Adrenal gland (tissue), 12 donors: ENCODE results near the gene SLC43A2. TPM values are rescaled to one million over a fixed set of nuclear protein-coding genes. Genes with fewer than 3 reads are reported as not detected.
A peak's percentile ranks its signal among the peaks of the same experiment; 100 is the strongest.

Experiments
- DNase-seq, 7 donors: peaks; one replicate each; pipeline ENCODE4 v3.0.0-alpha.2; 2019 to 2020
- H3K27ac ChIP-seq, 5 donors: fragments of 200-600 bp; sonication (generic) in 4 of 5; 1 replicate in 3 of 5; 2 replicates in 2 of 5; pipeline versions ENCODE4 v1.5.1 to v1.8.0; 2016 to 2020; ENCODE audit warnings: mild to moderate bottlenecking in 1 of 5
- H3K27me3 ChIP-seq: fragments of 200-600 bp; 2 replicates; pipeline ENCODE4 v1.8.0; 2021
- H3K36me3 ChIP-seq, 2 donors: fragments of 200-600 bp; replicated peaks in 1 of 2; 1 replicate in 1 of 2; 2 replicates in 1 of 2; pipeline versions ENCODE4 v1.5.1 to v1.8.0; 2018 to 2022
- H3K4me1 ChIP-seq, 2 donors: fragments of 200-600 bp; replicated peaks in 1 of 2; 1 replicate in 1 of 2; 2 replicates in 1 of 2; pipeline versions ENCODE4 v1.5.1 to v1.8.0; 2018 to 2021
- H3K4me3 ChIP-seq, 4 donors: fragments of 200-600 bp; sonication (generic) in 3 of 4; one replicate each; pipeline ENCODE4 v1.5.1; 2016 to 2018
- H3K9me3 ChIP-seq, 3 donors: fragments of 200-600 bp; sonication (generic) in 1 of 3; replicated peaks in 1 of 3; 1 replicate in 2 of 3; 2 replicates in 1 of 3; pipeline versions ENCODE4 v1.5.1 to v1.8.0; 2016 to 2021
- POLR2A ChIP-seq, 2 donors: fragments of 450-650 bp; IDR thresholded peaks; one replicate each; pipeline ENCODE4 v1.6.1; 2017; ENCODE audit warnings: antibody characterized with exemption in 2 of 2, mild to moderate bottlenecking in 2 of 2, moderate library complexity in 1 of 2
- WGBS, 4 donors: extraction: QIAGEN DNeasy Blood & Tissue Kit in 2 of 4; methylation state at CpG; one replicate each; pipeline versions ENCODE4 v1.1.5 to v1.1.7; 2013 to 2017; 5-methylcytosine and 5-hydroxymethylcytosine counted together
- intact Hi-C, 2 donors: fragments of 100-400 bp; cut with DNase I; formaldehyde crosslinking; loops; one replicate each; pipeline versions ENCODE4 v1.14.1 to v1.15.0; 2022 to 2023
- polyA plus RNA-seq, 3 donors: library from polyadenylated mRNA; stranded (reverse); fragments of 200-250 nt in 2 of 3; fragments of 350-450 nt in 1 of 3; fragmentation: Illumina TruSeq in 1 of 3; extraction: RNeasy Lipid Tissue Mini Kit (QIAGEN cat#74804) in 1 of 3; gene quantifications; one replicate each; pipeline ENCODE4 v1.2.3, GENCODE V29; 2013 to 2014
- total RNA-seq, 9 donors: library from RNA; depleted of rRNA in 4 of 9; stranded (reverse); fragments of >200 nt in 4 of 9; fragments of 120-200 nt in 1 of 9; fragmentation: NEBNext Ultra II Directional in 1 of 9; extraction: Animal tissue kit (Norgen Biotek cat#: 25700) in 1 of 9; gene quantifications; one replicate each; pipeline versions ENCODE4 v1.1.0 to v1.2.4, GENCODE V29; 2013 to 2023
- TF ChIP-seq, protein P1 (sequence below), 6 experiments: fragments of 450-650 bp in 4 of 6; fragments of 200-600 bp in 2 of 6; sonication (generic) in 1 of 6; IDR thresholded peaks; 1 replicate in 5 of 6; 2 replicates in 1 of 6; pipeline versions ENCODE4 v1.5.1 to v1.8.0; 2016 to 2021; ENCODE audit warnings: antibody characterized with exemption in 6 of 6, mild to moderate bottlenecking in 2 of 6, moderate library complexity in 1 of 6
- donor health status: healthy with polysubstance abuse.
- donor health status: Bipolar disorder and iron deficiency.
- donor health status: DM: yes; HTN: yes; CAD: no.
- donor health status: DM: no; HTN: no; CAD: no.
- donor health status: DM: no; HTN: no; CAD: no.
- donor health status: DM: yes; HTN: yes; CAD: no.

Gene SLC43A2
- total and polyA plus RNA-seq, 12 donors = 4.8 to 32.5 (median 15.6) TPM

DNA sequence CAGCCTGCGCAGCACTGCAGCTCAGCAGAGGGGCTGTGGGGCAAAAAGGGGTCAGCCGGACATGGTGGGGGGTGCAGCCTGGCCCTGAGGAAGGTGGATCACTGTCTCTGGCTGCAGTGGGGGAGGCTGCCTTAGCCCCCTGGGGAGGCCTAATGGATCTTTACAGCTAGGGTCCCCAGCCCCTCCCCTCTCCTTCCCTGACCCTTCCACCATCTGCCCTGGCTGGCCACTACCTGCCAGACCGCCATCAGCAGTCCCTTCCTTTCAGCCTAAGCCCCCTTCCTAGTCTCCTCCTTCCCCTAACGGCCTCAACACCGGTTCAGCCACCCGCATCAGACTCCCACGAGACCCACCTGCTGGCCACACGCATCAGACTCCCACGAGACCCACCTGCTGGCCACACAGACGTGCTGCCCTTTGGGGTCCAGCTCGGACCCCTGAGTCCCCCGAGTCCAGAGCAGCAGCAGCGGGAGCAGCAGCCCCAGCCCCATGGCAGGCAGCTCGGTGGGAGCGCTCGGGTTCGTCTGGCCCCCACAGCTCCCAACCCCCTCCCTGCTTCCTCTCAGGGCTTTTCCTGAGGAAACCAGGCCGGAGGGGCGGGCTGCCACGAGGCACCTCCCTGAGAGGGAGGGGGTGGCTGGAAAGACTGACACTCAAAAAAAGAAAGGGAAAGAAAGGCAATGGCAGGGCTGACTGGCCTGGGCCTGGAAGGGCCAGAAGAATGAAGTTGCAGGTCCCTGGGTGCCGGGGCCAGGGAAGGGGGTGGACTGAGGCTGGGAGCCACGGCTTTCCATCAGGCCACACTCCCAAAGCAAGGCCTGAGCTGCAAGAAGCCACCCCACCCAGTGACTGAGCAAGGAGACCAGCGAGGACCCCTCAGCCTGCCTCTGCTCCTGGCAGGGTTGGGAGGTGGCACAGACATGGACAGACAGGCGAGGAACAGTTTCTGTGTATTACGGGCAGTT lies 16.9 kb upstream of the SLC43A2 start, which contains the start of gene SCARF1:
TSS of gene SCARF1 (minus strand) at position 526 of the 965 bp plus-strand sequence. CDS start at position 491, 35 bp downstream.
- H3K4me1 ChIP-seq = peaks cover 18 to 39% of the 10 kb centered on the region in 2 donors
- H3K36me3 ChIP-seq = peaks cover 0 to 2% of the 10 kb centered on the region in 2 donors
- peak within 1 kb of the TSS in 2 of 4 donors; percentile 12 to 39 for H3K4me3 ChIP-seq
- H3K9me3 ChIP-seq = no peaks in the 10 kb centered on the region
- TF ChIP-seq POLR2A (IDR thresholded peaks at IDR 0.05) = peak in 1 of 2 donors; percentile 7
- TF ChIP-seq, protein P1, sequence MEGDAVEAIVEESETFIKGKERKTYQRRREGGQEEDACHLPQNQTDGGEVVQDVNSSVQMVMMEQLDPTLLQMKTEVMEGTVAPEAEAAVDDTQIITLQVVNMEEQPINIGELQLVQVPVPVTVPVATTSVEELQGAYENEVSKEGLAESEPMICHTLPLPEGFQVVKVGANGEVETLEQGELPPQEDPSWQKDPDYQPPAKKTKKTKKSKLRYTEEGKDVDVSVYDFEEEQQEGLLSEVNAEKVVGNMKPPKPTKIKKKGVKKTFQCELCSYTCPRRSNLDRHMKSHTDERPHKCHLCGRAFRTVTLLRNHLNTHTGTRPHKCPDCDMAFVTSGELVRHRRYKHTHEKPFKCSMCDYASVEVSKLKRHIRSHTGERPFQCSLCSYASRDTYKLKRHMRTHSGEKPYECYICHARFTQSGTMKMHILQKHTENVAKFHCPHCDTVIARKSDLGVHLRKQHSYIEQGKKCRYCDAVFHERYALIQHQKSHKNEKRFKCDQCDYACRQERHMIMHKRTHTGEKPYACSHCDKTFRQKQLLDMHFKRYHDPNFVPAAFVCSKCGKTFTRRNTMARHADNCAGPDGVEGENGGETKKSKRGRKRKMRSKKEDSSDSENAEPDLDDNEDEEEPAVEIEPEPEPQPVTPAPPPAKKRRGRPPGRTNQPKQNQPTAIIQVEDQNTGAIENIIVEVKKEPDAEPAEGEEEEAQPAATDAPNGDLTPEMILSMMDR (IDR thresholded peaks at IDR 0.05) = no peak
- H3K27me3 ChIP-seq = no peaks in the 10 kb centered on the region
- peak in 6 of 7 donors; percentile 58 to 78 (median 60) for DNase-seq
- WGBS, 4 donors = 67 to 72% (median 69%) methylated on average over 17 to 25 of the region's 25 CpGs
- intact Hi-C loops = loop anchor here in 1 of 2 donors (5.0 kb wide), 1 partner anchor 68 kb away; no protein-coding TSS in a partner anchor
- peak within 1 kb of the TSS in 4 of 5 donors; percentile 31 to 79 (median 38) for H3K27ac ChIP-seq

DNA sequence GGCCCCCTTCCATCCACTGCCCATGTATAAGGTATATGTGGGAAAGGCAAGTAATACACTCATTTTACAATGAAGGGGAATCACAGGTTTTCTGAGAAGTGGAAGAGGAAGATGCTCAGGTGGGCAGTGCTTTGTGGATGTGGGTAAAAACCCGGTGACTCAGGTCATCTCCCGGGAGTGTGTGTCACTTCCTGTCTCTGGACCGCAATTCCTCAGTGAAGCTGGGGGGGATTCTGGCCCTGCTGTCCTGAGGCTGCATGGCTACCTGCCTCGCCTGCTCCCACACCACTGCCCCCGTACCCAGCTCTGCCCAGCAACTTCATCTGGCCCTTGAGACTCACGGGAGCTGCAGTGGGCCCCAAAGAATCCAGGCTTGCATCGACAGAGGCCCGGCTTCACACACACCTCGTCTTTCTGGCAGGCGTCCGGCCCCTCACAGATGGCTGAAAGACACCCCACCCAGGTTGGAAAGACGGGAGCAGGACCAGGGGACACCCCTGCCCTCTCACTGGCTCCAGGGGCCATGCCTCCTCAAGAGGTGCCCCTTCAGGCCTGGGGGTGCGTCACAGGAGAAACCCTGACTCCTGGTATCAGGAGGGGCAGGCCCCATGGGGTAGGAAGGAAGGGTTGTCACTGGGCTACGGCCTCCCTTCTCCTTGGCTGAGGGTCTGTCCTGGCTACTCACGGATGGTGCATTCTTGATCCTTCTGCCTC lies 16.0 kb upstream of the SLC43A2 start:
- Histone ChIP-seq H3K27me3 (no peaks in the 10 kb centered on the region), H3K36me3 (no peaks in the 10 kb centered on the region), H3K9me3 (no peaks in the 10 kb centered on the region), H3K27ac (peak overlapping the region in 3 of 5 donors; percentile 31 to 79 (median 62)), H3K4me3 (peak overlapping the region in 2 of 4 donors; percentile 12 to 69), H3K4me1 (peaks cover 12 to 31% of the 10 kb centered on the region in 2 donors)
- no peak for DNase-seq
- TF ChIP-seq, protein P1 (IDR thresholded peaks at IDR 0.05) = no peak
- 51 to 71% (median 59%) methylated on average over 3 to 15 of the region's 15 CpGs for WGBS, 4 donors
- intact Hi-C loops = loop anchor here in 1 of 2 donors (5.0 kb wide), 1 partner anchor 67 kb away; no protein-coding TSS in a partner anchor

DNA sequence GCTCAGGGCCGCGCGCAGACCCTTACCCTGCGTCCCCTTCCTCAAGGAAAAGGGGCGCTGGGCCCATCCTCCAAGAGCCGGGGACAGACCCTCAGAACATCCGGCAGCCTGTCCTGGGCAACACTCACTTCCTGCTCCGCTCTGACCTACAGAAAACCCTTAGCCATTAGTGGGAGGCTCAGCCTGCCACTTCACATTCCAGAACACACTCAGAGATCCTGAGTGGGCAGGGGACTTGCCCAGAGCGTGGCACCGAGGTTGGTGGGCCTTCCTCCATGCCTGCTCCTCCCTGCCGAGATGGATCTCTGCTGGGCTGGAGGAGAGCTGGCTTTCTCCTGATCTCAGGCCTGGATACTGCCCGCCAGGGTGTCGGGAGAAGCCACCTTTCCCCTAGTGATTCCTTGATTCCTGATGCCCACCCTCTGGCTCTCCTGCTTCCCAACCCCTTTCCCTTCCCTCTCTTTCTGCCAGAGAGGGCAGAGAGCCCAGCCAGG lies 15.4 kb upstream of the SLC43A2 start:
- Histone ChIP-seq H3K27ac (peak overlapping the region in 2 of 5 donors; percentile 62 to 79), H3K27me3 (no peaks in the 10 kb centered on the region), H3K36me3 (no peaks in the 10 kb centered on the region), H3K9me3 (no peaks in the 10 kb centered on the region), H3K4me1 (peaks cover 12 to 30% of the 10 kb centered on the region in 2 donors), H3K4me3 (peak overlapping the region in 1 of 4 donors; percentile 69)
- no peak for DNase-seq
- 40 to 63% (median 42%) methylated on average over 5 to 13 of the region's 13 CpGs for WGBS, 4 donors
- TF ChIP-seq, protein P1 (IDR thresholded peaks at IDR 0.05) = no peak
- TF ChIP-seq POLR2A (IDR thresholded peaks at IDR 0.05) = no peak
- intact Hi-C loops = no loop called here
